ENCODE measurements around the gene LRBA. TPM values are rescaled to one million over a fixed set of nuclear protein-coding genes. Genes with fewer than 3 reads are reported as not detected.
A peak's percentile ranks its signal among the peaks of the same experiment; 100 is the strongest.

LRBA gene
- total and polyA plus RNA-seq, 9 of the 15 experiments (the other 6 are each of a cell fraction or from before 2014, with no cell fraction given), result 24.2 to 88.7 (median 59.7) TPM

GRCh38 chr4:150518559-150518958 is 496.5 kb downstream of the LRBA start:
- POLR2A ChIA-PET, result no interaction called here
- intact Hi-C loops (cut with micrococcal nuclease) (no loop called here), in situ Hi-C loops (cut with MboI) (no loop called here)
- Histone ChIP-seq H3K27me3 (ENCODE audit: control insufficient read depth in 2 of 2, insufficient read depth in 2 of 2, low read length in 2 of 2) (no peaks in the 10 kb centered on the region), H3K9me3 (replicated peaks; ENCODE audit: control insufficient read depth, insufficient read depth, low read depth, low read length) (no peaks in the 10 kb centered on the region), H2AFZ (ENCODE audit: low read depth, low read length) (no peak overlapping the region), H4K20me1 (replicated peaks; ENCODE audit: control insufficient read depth, insufficient read depth, low read length) (no peaks in the 10 kb centered on the region), H3K9me1 (ENCODE audit: control insufficient read depth, insufficient read depth, low read length) (no peaks in the 10 kb centered on the region), H3K4me3 (no peak overlapping the region), H3K27ac (ENCODE audit: extremely low read depth, low read depth, low read length) (peak overlapping the region; percentile 9; the same call in 1 of the 3 replicates), H3K79me2 (ENCODE audit: control insufficient read depth, insufficient read depth, low read length) (no peaks in the 10 kb centered on the region), H3K4me2 (ENCODE audit: insufficient read depth, low read length) (no peak overlapping the region), H3K4me1 (replicated peaks in 1 of 2; ENCODE audit: control insufficient read depth in 2 of 2, insufficient read depth in 2 of 2, low read length in 2 of 2) (peaks cover 0 to 5% of the 10 kb centered on the region in 2 experiments; a peak in 1 of 5 replicates), H3K36me3 (ENCODE audit: control insufficient read depth, insufficient read depth, low read length) (no peaks in the 10 kb centered on the region), H3K9ac (ENCODE audit: insufficient read depth in 1 of 2, low read depth in 2 of 2, low read length in 2 of 2) (no peak overlapping the region)
- ATAC-seq (peak; percentile 53), FAIRE-seq (peak; percentile 6), DNase-seq (ENCODE audit: extremely low read depth in 1 of 4, low spot score in 3 of 4) (no peak)
- BruUV-seq (replicated peaks), result no TSS peak
- TF ChIP-seq, protein P1, sequence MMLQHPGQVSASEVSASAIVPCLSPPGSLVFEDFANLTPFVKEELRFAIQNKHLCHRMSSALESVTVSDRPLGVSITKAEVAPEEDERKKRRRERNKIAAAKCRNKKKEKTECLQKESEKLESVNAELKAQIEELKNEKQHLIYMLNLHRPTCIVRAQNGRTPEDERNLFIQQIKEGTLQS (IDR thresholded peaks at IDR 0.05), result peak; percentile 62
- TF ChIP-seq, protein P1 (CRISPR knock-in tag; conservative IDR thresholded peaks at IDR 0.05), result no peak
- 0 out of 2 replicates have a peak, but pooled peaks have one; percentile 28 for TF ChIP-seq SMARCE1 (IDR thresholded peaks at IDR 0.05)
- no peak for TF ChIP-seq ZNF77 (CRISPR knock-in tag; IDR thresholded peaks at IDR 0.05)
- no peak for TF ChIP-seq ZNF707 (CRISPR knock-in tag; conservative IDR thresholded peaks at IDR 0.05)
- TF ChIP-seq SMARCA4 (IDR thresholded peaks at IDR 0.05), result peak; percentile 47; the same call in 1 of the 2 replicates
- TF ChIP-seq JUND (IDR thresholded peaks at IDR 0.05; ENCODE audit: borderline replicate concordance, low read depth, low read length), result peak; percentile 58; the same call in 1 of the 2 replicates
- peak; percentile 30; the same call in 1 of the 3 replicates for TF ChIP-seq JUND (tag; IDR thresholded peaks at IDR 0.05; ENCODE audit: borderline replicate concordance, low read depth, low read length)
- 0 out of 2 replicates have a peak, but pooled peaks have one; percentile 41 for TF ChIP-seq JUN (IDR thresholded peaks at IDR 0.05; ENCODE audit: borderline replicate concordance, low read depth, low read length)
- TF ChIP-seq JUN (CRISPR knock-in tag; IDR thresholded peaks at IDR 0.05; ENCODE audit: borderline replicate concordance), result no peak
- TF ChIP-seq, protein P2, sequence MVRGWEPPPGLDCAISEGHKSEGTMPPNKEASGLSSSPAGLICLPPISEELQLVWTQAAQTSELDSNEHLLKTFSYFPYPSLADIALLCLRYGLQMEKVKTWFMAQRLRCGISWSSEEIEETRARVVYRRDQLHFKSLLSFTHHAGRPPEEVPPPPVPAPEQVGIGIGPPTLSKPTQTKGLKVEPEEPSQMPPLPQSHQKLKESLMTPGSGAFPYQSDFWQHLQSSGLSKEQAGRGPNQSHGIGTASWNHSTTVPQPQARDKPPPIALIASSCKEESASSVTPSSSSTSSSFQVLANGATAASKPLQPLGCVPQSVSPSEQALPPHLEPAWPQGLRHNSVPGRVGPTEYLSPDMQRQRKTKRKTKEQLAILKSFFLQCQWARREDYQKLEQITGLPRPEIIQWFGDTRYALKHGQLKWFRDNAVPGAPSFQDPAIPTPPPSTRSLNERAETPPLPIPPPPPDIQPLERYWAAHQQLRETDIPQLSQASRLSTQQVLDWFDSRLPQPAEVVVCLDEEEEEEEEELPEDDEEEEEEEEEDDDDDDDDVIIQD (CRISPR knock-in tag; IDR thresholded peaks at IDR 0.05), result no peak
- TF ChIP-seq ARID1B (IDR thresholded peaks at IDR 0.05), result 0 out of 2 replicates have a peak, but pooled peaks have one; percentile 25
- peak; percentile 91 for TF ChIP-seq FOSL1 (tag; conservative IDR thresholded peaks at IDR 0.05)
- CTCF ChIA-PET (ENCODE audit: low intra/inter-chr PET ratio), result no interaction called here
- 68% methylated on average over 3 of the region's 3 CpGs for WGBS (ENCODE audit: insufficient coverage, low coverage, missing lambda C conversion rate)

Data from K562 (cell line).